Activated CD8-positive, alpha-beta memory T cell treated with anti-CD3 and anti-CD28 coated beads, Interleukin-2, amount 50 U/mL, for 24 hours (primary cell): ENCODE results near the gene STPG1.

Source experiments
- DNase-seq: peaks from one replicate; pipeline ENCODE4 v3.0.0-alpha.2; 2020; ENCODE audit errors: extremely low read depth

The STPG1 gene

DNA sequence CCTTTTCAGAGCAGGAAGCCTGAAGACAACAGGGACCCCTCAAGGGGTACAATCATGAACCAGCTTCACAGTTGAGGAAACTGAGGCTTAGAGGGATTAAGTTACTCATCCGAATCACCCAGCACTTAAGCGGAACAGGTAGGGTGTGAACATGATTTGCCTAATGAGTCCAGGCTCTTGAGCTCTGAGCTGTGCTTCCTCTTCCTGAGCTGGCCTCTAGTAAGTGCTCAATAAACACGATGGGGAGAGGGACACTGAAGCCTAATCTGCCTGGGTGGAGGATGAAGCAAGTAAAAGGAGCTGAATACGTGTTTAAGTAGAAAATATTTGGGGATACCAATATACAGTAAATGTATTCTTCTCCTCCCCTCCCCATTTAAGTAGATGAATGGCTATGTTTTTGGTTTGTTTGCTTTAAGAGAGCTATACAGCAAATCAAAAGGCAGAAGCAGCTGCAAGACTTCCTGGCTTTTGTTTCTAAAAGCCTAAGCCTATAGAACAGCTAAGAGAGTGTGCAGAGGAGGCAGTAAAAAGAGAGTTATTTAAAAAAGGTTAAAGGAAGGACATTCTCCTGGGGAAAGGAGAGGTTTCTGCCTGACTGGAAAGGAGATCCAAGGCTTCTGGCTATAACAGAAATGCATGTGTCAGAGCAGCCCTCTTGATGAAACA is 20.5 kb downstream of the STPG1 start:
- DNase-seq, result no peak

DNA sequence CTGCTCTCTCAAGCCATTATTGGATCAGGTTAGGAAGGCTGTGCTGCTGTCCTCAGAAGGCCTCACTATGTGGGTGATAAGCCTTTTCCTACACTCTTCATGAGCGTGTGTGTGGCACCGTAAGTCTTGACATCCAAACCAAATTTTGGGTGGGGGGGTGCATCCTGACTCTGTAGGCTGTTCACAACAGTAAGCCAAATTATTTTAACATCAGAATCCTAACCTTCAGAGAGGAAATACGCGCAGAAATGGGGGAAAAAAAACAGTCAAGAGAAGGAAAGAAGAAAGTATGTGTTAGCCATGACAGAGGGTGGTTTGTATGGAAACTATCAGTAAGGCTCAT is 21.0 kb downstream of the STPG1 start:
- DNase-seq, result no peak

DNA sequence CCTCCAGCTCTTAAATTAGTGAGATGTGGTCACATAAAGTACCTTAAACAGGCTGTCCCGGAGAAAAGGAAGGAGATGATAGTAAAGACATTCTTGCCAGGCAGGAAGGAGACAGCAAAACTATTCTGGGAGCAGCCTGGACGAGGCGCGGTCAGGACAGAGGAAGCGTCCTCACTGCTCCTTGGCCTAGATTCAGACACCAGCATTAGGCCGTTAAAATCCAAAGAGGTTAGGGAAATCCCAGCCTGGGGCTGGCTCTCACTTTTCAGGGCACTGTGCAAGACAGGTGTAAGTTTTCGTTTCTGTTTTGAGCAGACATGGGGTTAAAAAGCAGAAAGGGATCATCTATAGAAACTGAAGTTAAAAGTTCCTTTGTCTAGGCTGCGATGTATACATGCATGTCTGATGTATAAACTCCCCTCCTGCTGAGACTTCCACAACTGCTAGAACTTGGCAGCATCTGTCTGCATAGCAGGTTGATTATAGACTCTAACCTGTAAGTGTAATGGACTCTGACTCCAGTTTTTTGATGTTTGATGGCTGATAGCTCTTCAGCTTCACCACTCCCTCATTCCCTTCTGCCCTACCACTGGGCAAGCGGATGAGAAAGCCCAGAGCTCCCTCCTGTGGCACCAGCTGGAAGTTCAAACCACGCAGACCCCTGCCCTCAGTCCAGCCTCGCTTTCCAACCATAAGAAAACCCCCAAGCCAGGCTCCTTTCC is 21.5 kb downstream of the STPG1 start:
- DNase-seq, result no peak

DNA sequence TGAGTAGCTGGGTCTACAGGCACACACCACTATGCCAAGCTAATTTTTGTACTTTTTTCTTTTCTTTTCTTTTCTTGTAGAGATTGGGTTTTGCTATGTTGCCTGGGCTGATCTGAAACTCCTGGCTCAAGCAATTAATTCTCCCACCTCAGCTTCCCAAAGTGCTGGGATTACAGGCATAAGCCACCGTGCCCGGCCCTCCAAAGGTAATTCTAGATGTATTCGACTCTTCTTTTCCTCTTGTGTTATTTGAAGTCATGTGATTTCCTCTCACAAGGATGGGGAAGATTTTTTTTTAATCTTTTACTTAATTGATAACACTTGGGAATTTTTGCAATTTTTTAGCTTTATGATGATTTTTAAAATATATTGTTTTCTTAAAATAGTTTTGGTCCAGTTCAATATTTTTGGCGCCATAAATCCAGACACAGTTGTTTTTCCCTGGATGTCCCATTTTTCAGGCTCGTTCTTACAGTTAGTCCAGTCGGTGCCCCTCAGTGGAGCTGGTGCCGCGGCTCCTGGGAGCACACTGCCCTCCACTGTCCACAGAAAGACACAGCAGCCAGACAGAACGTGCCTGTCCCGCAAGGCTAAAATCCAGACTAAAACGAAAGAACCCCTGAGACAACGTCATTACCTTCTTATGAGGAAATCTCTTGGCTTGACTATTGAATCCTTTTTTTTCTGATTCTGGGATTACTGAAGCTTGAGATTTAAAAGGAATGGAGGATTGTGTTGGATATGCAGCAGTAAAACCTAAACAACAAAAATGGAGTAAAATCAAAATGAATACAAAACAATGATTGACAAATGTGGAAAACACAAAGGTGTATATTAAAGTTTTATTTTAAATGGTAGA is 22.4 kb downstream of the STPG1 start:
- DNase-seq, result peak; percentile 39

DNA sequence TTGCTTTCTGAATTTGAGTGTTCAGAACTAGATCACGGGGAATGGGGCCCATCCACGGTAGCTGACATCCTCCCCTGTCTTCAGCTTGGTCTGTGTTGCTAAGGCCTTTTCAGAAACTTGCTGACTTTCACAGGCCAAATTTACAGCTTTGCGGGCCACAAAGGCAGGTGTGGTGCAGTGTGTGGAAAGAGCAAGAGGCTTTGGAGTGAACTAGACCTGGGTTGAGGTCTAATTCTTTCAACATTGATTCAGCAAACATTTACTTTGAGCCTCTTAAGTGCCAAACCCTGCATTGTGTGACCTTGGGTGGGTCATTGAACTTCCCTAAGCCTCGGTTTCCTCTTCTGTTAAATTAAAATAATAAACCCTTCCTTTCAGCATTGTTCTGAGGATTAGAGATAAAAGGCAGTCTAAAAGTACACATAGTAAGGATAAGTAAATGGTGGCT is 24.3 kb downstream of the STPG1 start:
- no peak for DNase-seq

DNA sequence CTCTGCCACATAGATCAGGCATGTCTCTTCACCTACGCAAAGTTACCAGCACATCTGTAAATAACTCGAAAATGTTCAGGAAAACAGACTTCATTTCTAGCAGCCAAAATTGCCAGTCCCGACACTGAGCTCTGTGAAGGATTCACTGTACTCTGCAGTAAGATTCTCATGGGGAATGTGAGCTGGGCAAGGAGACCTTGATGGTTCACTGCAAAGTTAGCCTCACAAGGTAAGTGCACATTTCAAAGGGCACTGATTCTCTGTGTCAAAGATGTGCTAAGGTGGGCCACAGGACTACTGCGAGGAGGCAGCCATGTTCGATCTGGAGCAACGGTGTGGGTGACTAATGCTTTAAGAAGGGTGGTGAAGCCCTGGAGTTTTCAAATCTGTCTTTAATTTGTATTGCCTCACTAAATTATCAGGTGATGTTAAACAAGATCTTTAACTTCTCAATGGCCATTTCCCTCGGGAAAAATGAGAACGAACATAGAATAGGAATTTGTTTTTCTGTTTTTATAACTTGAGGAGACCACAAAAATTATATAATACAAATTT is 25.2 kb downstream of the STPG1 start:
- no peak for DNase-seq

DNA sequence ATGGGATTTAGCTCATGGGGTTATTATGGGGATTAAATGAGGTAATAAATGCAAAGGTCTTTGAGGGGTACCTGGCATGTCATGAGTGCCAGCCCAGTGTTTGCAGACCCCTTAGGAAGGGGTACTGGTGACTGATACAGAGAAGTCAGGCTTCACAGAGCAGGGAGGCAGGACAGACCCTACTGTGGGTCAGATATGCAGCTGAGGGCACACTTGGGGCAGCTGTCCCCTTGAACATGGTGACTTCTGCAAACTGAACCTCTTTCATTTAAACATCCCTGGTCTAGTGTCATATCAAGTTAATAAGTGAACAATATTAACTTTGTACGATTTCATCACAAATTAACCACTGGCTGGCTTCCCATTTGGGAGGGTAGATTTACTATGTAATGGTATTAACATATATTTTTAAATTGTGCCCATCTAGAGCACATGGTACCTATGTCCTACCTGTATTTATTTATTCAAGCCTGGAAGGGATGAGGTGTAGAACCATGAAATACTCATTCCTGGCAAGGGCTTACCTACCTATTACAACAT is 25.9 kb downstream of the STPG1 start:
- DNase-seq, result no peak

DNA sequence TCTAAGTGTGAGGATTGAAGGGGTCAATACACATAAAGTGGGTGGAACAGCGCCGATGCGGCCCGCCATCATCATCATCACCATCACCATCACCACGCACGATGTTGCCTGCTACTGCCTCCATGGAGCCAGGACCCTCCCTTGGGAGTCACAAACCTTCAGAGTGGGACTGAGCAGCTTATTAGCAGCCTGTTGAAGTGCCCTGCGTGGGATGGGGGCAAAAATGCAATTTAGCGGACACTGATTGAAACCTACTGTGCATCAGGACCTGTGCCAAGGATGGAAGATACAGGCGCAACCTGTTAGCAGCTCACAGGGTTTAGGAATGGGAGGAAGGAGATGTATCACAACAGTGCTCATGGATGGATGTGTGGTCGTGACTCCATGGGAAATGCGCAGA is 26.7 kb downstream of the STPG1 start:
- DNase-seq, result no peak

DNA sequence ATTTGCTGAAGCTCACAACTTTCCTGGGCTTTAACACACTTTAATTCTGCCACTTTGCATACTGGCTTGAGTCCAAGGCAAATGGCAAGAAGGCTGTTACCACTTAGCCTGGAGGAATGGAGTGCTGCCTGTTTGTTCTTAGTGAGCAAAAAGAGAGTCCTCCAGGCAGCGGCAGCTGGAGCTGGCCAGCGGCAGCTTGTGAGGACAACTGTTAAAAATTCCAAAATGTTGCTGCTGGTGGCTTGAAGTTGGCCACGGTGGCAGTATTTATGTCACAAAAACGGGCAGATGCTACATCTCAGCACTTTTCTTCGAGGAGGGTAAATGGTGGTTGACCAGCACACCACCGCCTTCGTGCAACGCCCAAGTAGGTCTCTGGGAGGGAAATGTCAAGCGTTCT is 27.3 kb downstream of the STPG1 start:
- DNase-seq, result no peak

DNA sequence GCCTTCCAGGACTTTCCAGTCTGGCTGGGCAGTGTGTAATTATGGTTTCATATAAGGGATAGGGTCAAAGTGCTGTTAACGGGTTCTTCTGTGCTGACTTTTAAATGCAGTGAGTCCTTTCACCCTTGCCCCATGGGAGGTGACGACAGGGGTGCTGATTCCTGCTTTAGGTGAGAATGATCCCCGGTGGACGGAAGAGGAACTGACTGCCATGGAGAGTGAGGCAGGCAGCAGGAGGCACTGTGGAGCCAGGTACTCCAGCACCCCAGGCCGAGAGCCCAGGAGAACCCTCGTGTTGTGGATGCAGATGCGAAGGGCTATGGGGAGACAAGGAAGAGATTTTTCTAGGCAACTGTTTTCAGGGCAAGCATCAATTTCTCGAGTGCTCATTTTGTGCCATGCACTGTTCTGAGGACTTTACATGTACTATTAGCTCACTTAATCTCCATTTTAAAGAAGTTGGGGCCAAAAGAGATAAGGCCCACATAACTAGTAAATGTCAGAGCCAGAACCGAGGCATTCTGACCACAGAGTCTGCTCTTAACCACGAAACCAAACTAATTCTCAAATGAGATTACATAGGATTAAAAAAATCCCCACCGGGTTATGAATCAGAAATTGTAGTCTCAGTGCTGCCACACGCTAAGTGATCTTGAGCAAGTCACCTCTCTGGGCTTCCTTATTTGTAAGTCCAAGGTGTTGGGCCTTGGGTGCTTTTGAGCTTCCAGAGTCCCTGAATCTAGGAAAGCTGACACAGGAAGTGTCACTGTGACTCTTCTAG is 28.2 kb downstream of the STPG1 start:
- DNase-seq, result no peak

DNA sequence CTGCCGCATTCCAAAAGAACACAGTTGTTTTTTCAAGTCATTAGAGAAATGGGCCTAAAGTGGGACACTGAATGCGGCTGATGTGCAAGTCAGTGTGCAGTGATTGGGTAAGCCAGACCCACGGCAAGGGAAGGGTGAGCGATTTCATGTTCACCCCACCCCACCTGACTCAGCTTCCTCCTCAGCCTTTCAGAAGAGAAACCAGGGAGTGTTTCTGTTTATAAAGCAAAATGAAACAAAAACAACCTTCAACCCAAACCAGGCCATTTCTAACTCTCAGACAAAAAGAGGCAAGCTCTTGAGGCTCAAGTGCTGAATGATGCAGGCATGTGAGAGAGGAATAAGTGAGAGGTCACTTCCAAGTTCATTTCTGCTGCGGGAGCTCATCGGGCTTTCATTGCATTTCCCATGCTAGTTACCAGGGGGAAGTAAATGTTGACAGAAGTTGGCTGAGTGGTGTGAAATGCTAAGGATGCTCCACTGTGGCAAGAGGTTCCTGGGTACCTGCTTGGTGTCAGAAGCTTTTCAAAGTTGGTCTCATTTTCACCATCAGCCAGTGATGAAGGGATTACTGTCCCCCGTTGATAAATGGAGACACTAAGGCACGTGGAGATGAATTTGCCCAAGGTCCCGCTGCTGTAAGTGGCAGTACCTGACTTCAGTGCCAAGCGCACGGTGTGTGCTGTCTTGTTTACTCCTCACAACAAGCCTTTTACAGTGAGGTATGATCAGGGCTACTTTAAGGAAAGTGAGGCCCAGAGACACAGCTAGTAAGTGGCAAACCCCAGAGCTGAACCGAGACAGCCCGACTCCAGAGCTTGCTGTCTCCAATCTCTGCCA is 29.1 kb downstream of the STPG1 start:
- DNase-seq, result no peak

DNA sequence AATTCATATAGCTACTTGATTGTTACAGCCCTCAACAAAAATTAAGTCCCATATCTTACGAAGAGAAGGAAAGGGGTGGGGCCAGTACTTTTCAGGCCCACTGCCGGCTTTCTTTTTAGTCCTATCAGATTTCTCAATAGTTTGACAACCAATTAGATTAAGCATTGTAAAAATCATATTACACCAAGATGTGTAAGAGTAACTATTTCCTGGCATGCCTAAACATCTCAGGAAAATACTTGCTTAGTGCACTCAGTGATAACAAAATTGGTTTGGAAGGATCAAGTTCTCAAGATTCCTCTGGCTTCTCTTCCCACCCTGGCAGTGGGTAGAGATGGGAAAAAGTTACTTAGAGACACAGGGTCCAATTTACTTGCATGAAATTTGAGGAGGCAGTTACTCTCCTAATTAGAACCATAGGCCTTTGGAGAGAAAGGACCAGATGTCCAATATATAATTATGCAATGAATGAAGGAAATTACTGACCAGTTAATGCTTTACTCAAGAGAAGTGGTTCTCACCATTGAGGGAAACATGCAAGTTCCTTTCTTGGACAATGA is 30.1 kb downstream of the STPG1 start:
- DNase-seq, result no peak

DNA sequence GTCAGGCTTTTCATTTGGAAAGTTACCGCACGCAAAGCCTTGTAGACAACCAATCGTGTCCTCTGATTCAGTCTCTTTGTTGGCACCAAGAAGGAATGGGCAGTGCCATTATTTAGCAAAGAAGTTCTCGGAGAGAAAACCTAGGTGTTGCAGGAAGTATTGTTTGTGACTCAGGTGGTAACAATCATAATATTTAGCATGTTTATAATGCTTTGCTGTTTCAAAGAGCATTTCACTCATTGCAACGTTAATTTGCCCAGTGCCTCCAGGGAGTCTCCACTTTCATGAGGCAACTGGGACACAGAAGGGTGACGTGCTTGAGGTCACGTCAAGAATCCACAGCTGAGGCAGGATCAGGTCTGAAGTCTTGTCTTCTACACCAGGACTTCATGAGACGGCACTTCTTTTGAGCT is 31.4 kb downstream of the STPG1 start:
- DNase-seq, result no peak

DNA sequence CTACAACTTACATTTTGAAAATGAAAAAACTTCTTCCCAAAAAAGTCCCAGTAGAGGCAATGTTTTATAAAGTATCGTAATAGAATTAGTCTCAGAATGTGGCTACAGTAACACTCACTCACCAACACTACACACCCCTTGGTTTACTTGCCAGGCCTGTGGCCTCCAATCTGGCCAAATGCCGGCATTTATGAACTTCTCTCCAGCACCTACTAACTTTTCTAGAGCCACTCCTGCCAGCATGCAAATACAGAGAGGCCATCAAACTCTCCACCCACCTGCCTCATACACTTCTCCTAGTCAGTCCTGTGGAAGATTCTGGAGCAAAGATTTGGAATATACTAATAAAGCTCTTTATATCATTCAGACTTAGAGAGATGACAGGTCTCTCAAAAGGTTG is 32.3 kb downstream of the STPG1 start:
- DNase-seq, result no peak

DNA sequence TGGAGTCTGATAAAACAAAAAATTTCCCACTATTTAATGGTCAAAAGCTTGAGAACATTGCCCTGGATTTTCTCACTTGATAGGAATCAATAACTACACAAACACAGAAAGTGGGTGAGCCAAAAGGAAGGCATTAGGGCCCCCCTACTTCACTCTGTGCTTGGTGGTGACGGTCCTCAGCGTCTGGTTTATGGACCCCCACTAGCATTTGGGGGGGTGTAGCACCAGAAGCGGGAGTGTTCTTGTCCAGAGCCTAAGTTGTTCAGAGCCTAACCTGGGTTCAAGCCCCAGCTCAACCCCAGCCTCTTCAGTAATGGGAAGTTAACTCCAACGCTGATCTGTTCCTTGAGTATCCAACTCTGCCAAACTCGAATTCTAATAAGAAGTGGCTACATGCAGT is 33.1 kb downstream of the STPG1 start:
- DNase-seq, result no peak

DNA sequence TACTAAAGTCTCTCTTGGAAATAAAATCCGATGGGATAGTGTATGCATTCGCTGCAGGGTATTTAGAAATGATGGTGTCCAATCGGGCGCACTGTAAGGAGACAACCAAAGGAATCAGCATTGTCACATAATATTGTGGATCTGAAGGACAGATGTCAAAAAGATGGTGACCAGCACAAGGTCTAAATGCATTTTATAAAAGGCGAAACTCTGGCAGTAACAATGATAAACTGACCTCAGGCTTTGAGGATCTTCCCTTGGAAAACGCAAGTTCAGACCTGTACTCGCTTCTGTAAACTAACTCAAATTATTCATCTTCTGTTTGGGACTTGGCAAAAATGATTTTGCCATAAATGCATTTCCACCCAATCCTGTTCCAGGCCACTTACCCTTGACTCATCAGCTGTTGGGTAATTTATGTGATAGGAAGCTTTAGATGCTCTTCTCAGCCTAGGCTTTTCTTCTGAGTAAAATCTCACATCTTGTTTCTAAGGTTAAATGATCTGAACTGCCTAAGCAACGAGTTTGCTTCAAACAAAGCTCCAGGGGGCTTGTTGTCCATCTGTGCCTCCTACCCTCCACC is 33.8 kb downstream of the STPG1 start:
- DNase-seq, result no peak

DNA sequence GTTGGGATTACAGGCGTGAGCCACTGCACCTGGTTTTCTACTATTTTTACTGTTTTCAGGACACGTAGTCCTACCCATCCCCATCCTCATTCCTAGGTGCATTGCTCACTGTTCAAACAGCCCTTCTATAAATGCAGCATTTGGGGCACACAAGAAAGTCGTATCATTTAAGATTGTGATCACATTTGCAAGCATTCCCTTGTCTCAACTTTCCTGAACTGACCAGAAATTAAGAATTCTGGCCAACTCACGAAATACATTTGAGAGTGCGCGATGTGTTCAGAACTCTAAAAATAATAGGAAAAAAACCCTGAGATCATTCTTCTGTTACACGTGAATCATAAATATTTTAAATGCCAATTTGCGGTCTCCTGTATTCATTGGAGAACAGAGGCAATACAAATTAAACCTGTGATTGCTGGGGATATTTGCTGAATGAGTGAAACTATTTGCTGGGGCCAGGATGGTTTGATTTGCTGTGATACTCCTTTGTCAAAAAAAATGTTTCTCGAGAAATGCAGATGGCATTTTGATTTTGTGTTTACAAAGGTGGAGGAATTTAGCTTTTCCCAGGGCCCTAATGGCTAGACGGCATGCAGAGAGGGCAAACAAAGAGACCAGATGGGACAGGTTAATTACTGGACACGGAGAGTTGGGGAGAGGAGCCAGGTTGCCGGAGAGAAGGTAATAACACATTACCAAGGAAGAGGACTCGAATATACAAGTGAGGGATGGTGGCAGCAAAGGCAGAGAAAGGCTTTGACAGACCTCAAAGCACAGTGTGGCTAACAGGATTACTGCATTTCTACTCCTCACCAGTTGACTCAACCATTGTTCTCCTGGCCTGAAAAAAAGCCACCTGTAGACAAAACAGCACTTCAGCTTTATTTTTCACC is 38.4 kb downstream of the STPG1 start:
- DNase-seq, result no peak

DNA sequence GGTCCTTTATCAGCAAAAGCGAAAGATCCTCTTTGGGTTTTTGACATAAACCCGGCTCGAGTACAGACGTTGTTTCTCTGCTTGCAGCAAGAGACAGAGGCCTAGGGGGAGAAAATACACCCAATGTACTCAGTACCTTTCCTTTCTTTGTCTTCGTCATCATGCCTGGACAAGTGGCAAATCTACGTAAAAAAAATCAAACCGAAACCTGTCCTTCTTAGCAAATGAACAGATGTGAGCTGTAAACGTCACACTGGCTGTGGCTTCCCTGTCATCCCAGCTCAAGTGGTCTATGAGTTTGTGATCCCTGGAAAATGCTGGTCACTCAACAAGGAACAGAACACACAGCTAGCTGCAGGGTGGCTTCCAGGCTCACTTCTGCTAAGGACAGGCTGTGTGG is 39.9 kb downstream of the STPG1 start:
- DNase-seq, result no peak

DNA sequence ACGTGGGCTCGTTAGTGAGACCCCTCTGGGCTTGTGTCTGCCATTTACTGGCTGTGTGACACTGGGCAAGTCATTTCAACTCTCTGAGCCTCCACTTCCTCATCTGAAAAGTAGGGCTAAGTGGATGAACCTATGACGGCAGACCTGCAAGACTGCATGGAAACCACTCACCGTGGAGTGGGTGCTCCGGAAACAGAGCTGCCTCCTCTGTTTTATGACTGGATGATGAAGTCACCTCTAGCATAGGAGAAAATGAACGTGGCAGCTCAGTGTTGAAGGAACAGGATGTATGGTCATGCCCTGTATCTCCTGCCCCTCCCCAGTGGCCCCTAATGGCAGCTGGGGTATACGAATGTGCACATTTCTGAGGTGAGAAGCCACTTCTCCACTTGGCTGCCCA is 40.5 kb downstream of the STPG1 start:
- no peak for DNase-seq
